Erythroblast (primary cell): ENCODE data around the gene GOLGA7B.

Experiments
- GATA1 ChIP-seq: IDR thresholded peaks from 2 replicates; pipeline ENCODE4 v1.6.1; 2011; ENCODE audit warnings: low read depth, mild to moderate bottlenecking, control low read depth, low read length, moderate library complexity
- POLR2A ChIP-seq: IDR thresholded peaks from 2 replicates; pipeline ENCODE4 v1.6.1; 2011; ENCODE audit warnings: mild to moderate bottlenecking, low read length

GRCh38 chr10:97816609-97817008 is 33.0 kb upstream of the GOLGA7B start:
- TF ChIP-seq POLR2A (no peak), GATA1 (no peak)
